ENCODE data around the gene CCDC69.
"Not testable (repeated sequence)": the region's sequence is repeated elsewhere in the genome, so short reads cannot be mapped to it uniquely, and the experiment has no call there.

The CCDC69 gene

GRCh38 chr5:151176268-151176667 lies 47.6 kb downstream of the CCDC69 start:
- H4K91ac ChIP-seq (ENCODE audit: low read depth, low read length, poor library complexity); DNase-seq (ENCODE audit: low spot score); H3K27me3 ChIP-seq (ENCODE audit: control insufficient read depth in 3 of 3, insufficient read depth in 3 of 3, low read depth in 1 of 3, low read length in 3 of 3); H3K36me3 ChIP-seq (replicated peaks in 1 of 2; ENCODE audit: control insufficient read depth in 2 of 2, insufficient read depth in 2 of 2, low read length in 2 of 2); H2AK5ac ChIP-seq (ENCODE audit: low read depth, low read length); H3K4ac ChIP-seq (ENCODE audit: low read length); H2BK15ac ChIP-seq (ENCODE audit: low read length); H3K14ac ChIP-seq (ENCODE audit: low read length); H3K23ac ChIP-seq (ENCODE audit: low read depth, low read length, poor library complexity); H4K8ac ChIP-seq (ENCODE audit: low read depth, low read length); H3K9me3 ChIP-seq (replicated peaks in 1 of 2; ENCODE audit: control insufficient read depth in 2 of 2, insufficient read depth in 1 of 2, low read depth in 1 of 2, low read length in 2 of 2); H3K4me2 ChIP-seq (ENCODE audit: insufficient read depth, low read length, poor library complexity, severe bottlenecking); H2BK120ac ChIP-seq (ENCODE audit: low read depth, low read length); H2AFZ ChIP-seq (ENCODE audit: low read length); H3K4me1 ChIP-seq (ENCODE audit: control insufficient read depth in 2 of 2, insufficient read depth in 1 of 2, low read depth in 1 of 2, low read length in 2 of 2); H3K79me1 ChIP-seq (ENCODE audit: low read depth, low read length); H3K27ac ChIP-seq (replicated peaks; ENCODE audit: low read length); H2BK5ac ChIP-seq (ENCODE audit: low read length); H3K4me3 ChIP-seq (ENCODE audit: low read length in 2 of 2); H3K18ac ChIP-seq (ENCODE audit: low read length); H2BK12ac ChIP-seq (ENCODE audit: low read length); H3K9ac ChIP-seq (ENCODE audit: low read depth, low read length, poor library complexity): not testable (repeated sequence)
- WGBS, 2 donors (ENCODE audit: extremely low coverage in 2 of 2, insufficient read length in 2 of 2, insufficient replicate concordance in 1 of 2), result no CpG with 5 or more reads among the region's 5 CpGs

- Histone ChIP-seq H3K36me3 (replicated peaks in 1 of 2; ENCODE audit: control insufficient read depth in 2 of 2, insufficient read depth in 2 of 2, low read length in 2 of 2) (no peaks in the 10 kb centered on the region), H2BK12ac (ENCODE audit: low read length) (no peak overlapping the region), H3K4me3 (ENCODE audit: low read length in 2 of 2) (no peak overlapping the region), H2BK15ac (ENCODE audit: low read length) (no peak overlapping the region), H3K9me3 (replicated peaks in 1 of 2; ENCODE audit: control insufficient read depth in 2 of 2, insufficient read depth in 1 of 2, low read depth in 1 of 2, low read length in 2 of 2) (no peaks in the 10 kb centered on the region), H2AFZ (ENCODE audit: low read length) (no peak overlapping the region), H3K14ac (ENCODE audit: low read length) (peak overlapping the region; percentile 15), H3K27me3 (ENCODE audit: control insufficient read depth in 3 of 3, insufficient read depth in 3 of 3, low read depth in 1 of 3, low read length in 3 of 3) (peaks cover 0 to 2% (median 1%) of the 10 kb centered on the region in 3 experiments), H3K4me1 (ENCODE audit: control insufficient read depth in 2 of 2, insufficient read depth in 1 of 2, low read depth in 1 of 2, low read length in 2 of 2) (no peaks in the 10 kb centered on the region), H3K27ac (replicated peaks; ENCODE audit: low read length) (no peak overlapping the region), H4K91ac (ENCODE audit: low read depth, low read length, poor library complexity) (no peak overlapping the region), H3K9ac (ENCODE audit: low read depth, low read length, poor library complexity) (no peak overlapping the region), H4K8ac (ENCODE audit: low read depth, low read length) (no peak overlapping the region), H2BK5ac (ENCODE audit: low read length) (no peak overlapping the region), H3K23ac (ENCODE audit: low read depth, low read length, poor library complexity) (peak overlapping the region; percentile 69), H3K4me2 (ENCODE audit: insufficient read depth, low read length, poor library complexity, severe bottlenecking) (no peak overlapping the region), H3K4ac (ENCODE audit: low read length) (no peak overlapping the region), H3K18ac (ENCODE audit: low read length) (no peak overlapping the region), H2BK120ac (ENCODE audit: low read depth, low read length) (no peak overlapping the region), H2AK5ac (ENCODE audit: low read depth, low read length) (no peak overlapping the region), H3K79me1 (ENCODE audit: low read depth, low read length) (peaks cover 1% of the 10 kb centered on the region)
- DNase-seq (ENCODE audit: low spot score), result no peak
- no CpG with 5 or more reads among the region's 15 CpGs for WGBS, 2 donors (ENCODE audit: extremely low coverage in 2 of 2, insufficient read length in 2 of 2, insufficient replicate concordance in 1 of 2)
These were observed 49.2 kb downstream of the CCDC69 start for GRCh38 chr5:151174612-151175101.

DNA sequence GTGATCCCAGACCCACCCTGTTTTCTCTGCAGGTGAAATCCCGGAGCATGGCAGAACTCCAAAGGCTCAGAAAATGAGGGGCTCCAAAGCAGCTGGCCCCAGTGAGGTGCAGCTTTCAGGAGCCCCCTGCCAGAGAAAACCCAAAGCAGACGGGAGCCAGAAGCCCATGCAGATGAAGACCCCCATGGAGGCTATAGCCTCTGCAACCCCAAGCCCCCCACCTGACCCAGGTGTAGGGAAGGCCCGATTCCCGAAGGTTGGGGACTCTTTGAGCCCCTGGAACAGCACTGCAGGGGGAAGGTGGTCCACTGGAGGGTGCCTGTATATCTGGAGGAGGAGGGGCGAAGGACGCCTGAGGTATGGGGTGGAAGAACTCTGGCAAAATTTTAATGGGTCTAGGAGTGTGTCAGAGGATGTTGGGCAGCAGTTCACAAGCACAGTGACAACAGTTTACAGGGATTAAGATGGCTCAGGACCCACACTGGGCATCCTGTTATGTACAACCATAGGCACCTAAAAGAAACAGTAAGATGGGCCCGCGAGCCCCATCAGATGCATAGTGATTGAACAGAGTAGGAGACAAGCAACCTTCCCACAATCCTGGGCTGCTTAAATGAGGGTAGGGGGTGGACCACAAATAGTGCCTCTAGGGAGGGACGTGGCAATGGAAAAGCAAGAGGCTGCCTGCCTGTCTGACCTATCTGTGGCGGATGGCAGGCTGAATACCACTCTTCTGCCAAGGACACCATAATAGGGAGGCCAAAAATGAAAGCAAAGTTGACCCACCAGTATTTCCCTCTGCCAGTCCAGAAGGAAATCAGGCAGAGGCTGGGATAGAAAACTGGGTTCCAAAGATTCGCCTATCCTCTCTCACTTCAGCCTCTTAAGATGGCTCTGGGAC lies 49.9 kb downstream of the CCDC69 start:
- no peak overlapping the region for H3K9ac ChIP-seq (ENCODE audit: low read depth, low read length, poor library complexity)
- H4K91ac ChIP-seq (ENCODE audit: low read depth, low read length, poor library complexity), result no peak overlapping the region
- H3K18ac ChIP-seq (ENCODE audit: low read length), result no peak overlapping the region
- no peak overlapping the region for H2AFZ ChIP-seq (ENCODE audit: low read length)
- no peaks in the 10 kb centered on the region for H3K4me1 ChIP-seq (ENCODE audit: control insufficient read depth in 2 of 2, insufficient read depth in 1 of 2, low read depth in 1 of 2, low read length in 2 of 2)
- H3K4me3 ChIP-seq (ENCODE audit: low read length in 2 of 2), result no peak overlapping the region
- no peak overlapping the region for H2BK12ac ChIP-seq (ENCODE audit: low read length)
- no peaks in the 10 kb centered on the region for H3K9me3 ChIP-seq (replicated peaks in 1 of 2; ENCODE audit: control insufficient read depth in 2 of 2, insufficient read depth in 1 of 2, low read depth in 1 of 2, low read length in 2 of 2)
- no peak overlapping the region for H3K14ac ChIP-seq (ENCODE audit: low read length)
- no peak overlapping the region for H2BK120ac ChIP-seq (ENCODE audit: low read depth, low read length)
- WGBS, 2 donors (ENCODE audit: extremely low coverage in 2 of 2, insufficient read length in 2 of 2, insufficient replicate concordance in 1 of 2), result no CpG with 5 or more reads among the region's 11 CpGs
- peaks cover 1% of the 10 kb centered on the region for H3K79me1 ChIP-seq (ENCODE audit: low read depth, low read length)
- no peak overlapping the region for H2AK5ac ChIP-seq (ENCODE audit: low read depth, low read length)
- no peak overlapping the region for H2BK5ac ChIP-seq (ENCODE audit: low read length)
- no peaks in the 10 kb centered on the region for H3K36me3 ChIP-seq (replicated peaks in 1 of 2; ENCODE audit: control insufficient read depth in 2 of 2, insufficient read depth in 2 of 2, low read length in 2 of 2)
- no peak overlapping the region for H2BK15ac ChIP-seq (ENCODE audit: low read length)
- DNase-seq (ENCODE audit: low spot score), result no peak
- no peak overlapping the region for H3K23ac ChIP-seq (ENCODE audit: low read depth, low read length, poor library complexity)
- no peak overlapping the region for H3K4me2 ChIP-seq (ENCODE audit: insufficient read depth, low read length, poor library complexity, severe bottlenecking)
- peaks cover 0 to 2% (median 0%) of the 10 kb centered on the region in 3 experiments for H3K27me3 ChIP-seq (ENCODE audit: control insufficient read depth in 3 of 3, insufficient read depth in 3 of 3, low read depth in 1 of 3, low read length in 3 of 3)
- H4K8ac ChIP-seq (ENCODE audit: low read depth, low read length), result no peak overlapping the region
- H3K4ac ChIP-seq (ENCODE audit: low read length), result no peak overlapping the region
- no peak overlapping the region for H3K27ac ChIP-seq (replicated peaks; ENCODE audit: low read length)

DNA sequence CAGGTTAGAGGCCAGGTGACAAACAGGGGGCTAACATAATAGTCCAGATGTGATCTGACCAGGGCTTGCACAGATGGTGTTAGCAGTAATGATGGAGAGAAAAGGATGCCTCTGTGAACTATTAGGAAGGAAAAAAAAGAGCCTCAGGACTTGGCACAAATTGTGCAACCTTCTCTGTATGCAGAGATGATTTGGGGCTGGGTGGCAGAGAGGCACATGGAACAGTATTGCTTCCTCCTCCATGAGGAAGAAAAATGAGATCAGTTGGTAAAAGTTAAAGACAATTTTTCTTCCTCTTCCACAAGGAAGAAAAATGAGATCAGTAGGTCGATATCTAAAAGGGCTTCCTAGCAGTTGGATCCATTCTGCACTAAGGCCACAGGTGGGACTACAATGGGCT lies 52.4 kb downstream of the CCDC69 start:
- Histone ChIP-seq H3K23ac (ENCODE audit: low read depth, low read length, poor library complexity) (no peak overlapping the region), H3K79me1 (ENCODE audit: low read depth, low read length) (peaks cover 1% of the 10 kb centered on the region), H2BK15ac (ENCODE audit: low read length) (no peak overlapping the region), H2AK5ac (ENCODE audit: low read depth, low read length) (no peak overlapping the region), H3K9me3 (replicated peaks in 1 of 2; ENCODE audit: control insufficient read depth in 2 of 2, insufficient read depth in 1 of 2, low read depth in 1 of 2, low read length in 2 of 2) (no peaks in the 10 kb centered on the region), H3K4me1 (ENCODE audit: control insufficient read depth in 2 of 2, insufficient read depth in 1 of 2, low read depth in 1 of 2, low read length in 2 of 2) (no peaks in the 10 kb centered on the region), H3K27ac (replicated peaks; ENCODE audit: low read length) (no peak overlapping the region), H3K4me3 (ENCODE audit: low read length in 2 of 2) (no peak overlapping the region), H3K4me2 (ENCODE audit: insufficient read depth, low read length, poor library complexity, severe bottlenecking) (no peak overlapping the region), H4K8ac (ENCODE audit: low read depth, low read length) (no peak overlapping the region), H3K4ac (ENCODE audit: low read length) (no peak overlapping the region), H3K9ac (ENCODE audit: low read depth, low read length, poor library complexity) (no peak overlapping the region), H2BK120ac (ENCODE audit: low read depth, low read length) (no peak overlapping the region), H2BK5ac (ENCODE audit: low read length) (no peak overlapping the region), H3K18ac (ENCODE audit: low read length) (no peak overlapping the region), H3K27me3 (ENCODE audit: control insufficient read depth in 3 of 3, insufficient read depth in 3 of 3, low read depth in 1 of 3, low read length in 3 of 3) (peaks cover 0 to 2% (median 0%) of the 10 kb centered on the region in 3 experiments), H2AFZ (ENCODE audit: low read length) (no peak overlapping the region), H2BK12ac (ENCODE audit: low read length) (no peak overlapping the region), H3K36me3 (replicated peaks in 1 of 2; ENCODE audit: control insufficient read depth in 2 of 2, insufficient read depth in 2 of 2, low read length in 2 of 2) (no peaks in the 10 kb centered on the region), H3K14ac (ENCODE audit: low read length) (no peak overlapping the region), H4K91ac (ENCODE audit: low read depth, low read length, poor library complexity) (no peak overlapping the region)
- WGBS, 2 donors (ENCODE audit: extremely low coverage in 2 of 2, insufficient read length in 2 of 2, insufficient replicate concordance in 1 of 2), result no CpG with 5 or more reads among the region's 1 CpG
- DNase-seq (ENCODE audit: low spot score), result no peak

All from neuronal stem cell (in vitro differentiated cells).